Measurements from ENCODE around the gene UBE2D1. TPM values are rescaled to one million over a fixed set of nuclear protein-coding genes. Genes with fewer than 3 reads are reported as not detected.

UBE2D1 gene
- total and polyA plus RNA-seq, 9 of the 15 experiments (the other 6 are each of a cell fraction or from before 2014, with no cell fraction given), result 4.1 to 24.4 (median 12.3) TPM

- peak overlapping the region; percentile 86 for H3K4me3 ChIP-seq
- H3K27me3 ChIP-seq (ENCODE audit: control insufficient read depth in 2 of 2, insufficient read depth in 2 of 2, low read length in 2 of 2), result no peaks in the 10 kb centered on the region
- DNase-seq (ENCODE audit: extremely low read depth in 1 of 4, low spot score in 3 of 4) (no peak), ATAC-seq (no peak), FAIRE-seq (no peak)
- WGBS (ENCODE audit: insufficient coverage, low coverage, missing lambda C conversion rate), result 3% methylated on average over 12 of the region's 12 CpGs
- peak overlapping the region; percentile 93 for H2AFZ ChIP-seq (ENCODE audit: low read depth, low read length)
- CTCF ChIA-PET (ENCODE audit: low intra/inter-chr PET ratio), result interaction anchor here (1.8 to 2.1 kb wide), 2 partner anchors 85 to 206 kb away, joined by 5 to 10 read pairs; no protein-coding TSS in a partner anchor
- in situ Hi-C loops (cut with MboI) (loop anchor here (10.0 kb wide), 1 partner anchor 200 kb away; no protein-coding TSS in a partner anchor), intact Hi-C loops (cut with micrococcal nuclease) (loop anchor here (2.0 kb wide), 1 partner anchor 50 kb away; the partner anchor contains the start of gene UBE2D1)
- peaks cover 33% of the 10 kb centered on the region for H3K36me3 ChIP-seq (ENCODE audit: control insufficient read depth, insufficient read depth, low read length)
- POLR2A ChIA-PET, result interaction anchor here (0.7 to 3.6 kb wide), 9 partner anchors 11 to 139 kb away, joined by 3 to 22 read pairs (median 5); partner anchors contain the start of gene UBE2D1
- peak overlapping the region; percentile 87 to 100 for H3K9ac ChIP-seq (ENCODE audit: insufficient read depth in 1 of 2, low read depth in 2 of 2, low read length in 2 of 2)
- H4K20me1 ChIP-seq (replicated peaks; ENCODE audit: control insufficient read depth, insufficient read depth, low read length), result no peaks in the 10 kb centered on the region; the same call in 1 of the 2 replicates
- peaks cover 11 to 18% of the 10 kb centered on the region in 2 experiments for H3K4me1 ChIP-seq (replicated peaks in 1 of 2; ENCODE audit: control insufficient read depth in 2 of 2, insufficient read depth in 2 of 2, low read length in 2 of 2)
- H3K4me2 ChIP-seq (ENCODE audit: insufficient read depth, low read length), result peak overlapping the region; percentile 94
- H3K9me3 ChIP-seq (replicated peaks; ENCODE audit: control insufficient read depth, insufficient read depth, low read depth, low read length), result no peaks in the 10 kb centered on the region
- H3K9me1 ChIP-seq (ENCODE audit: control insufficient read depth, insufficient read depth, low read length), result no peaks in the 10 kb centered on the region
- BruUV-seq (replicated peaks), result TSS peak; percentile 95
- H3K79me2 ChIP-seq (ENCODE audit: control insufficient read depth, insufficient read depth, low read length), result peaks cover 51% of the 10 kb centered on the region
- H3K27ac ChIP-seq (ENCODE audit: extremely low read depth, low read depth, low read length), result peak overlapping the region; percentile 85
- TF ChIP-seq CREB5 (CRISPR knock-in tag; IDR thresholded peaks at IDR 0.05) (0 out of 2 replicates have a peak, but pooled peaks have one; percentile 6), PTTG1 (tag; IDR thresholded peaks at IDR 0.05; ENCODE audit: low read depth) (no peak), ZBTB40 (IDR thresholded peaks at IDR 0.05) (0 out of 2 replicates have a peak, but pooled peaks have one; percentile 42), ZBTB40 (CRISPR knock-in tag; IDR thresholded peaks at IDR 0.05) (no peak), RCOR1 (IDR thresholded peaks at IDR 0.05; ENCODE audit: borderline replicate concordance in 1 of 2, low read depth in 2 of 2, low read length in 2 of 2) (no peak), PHF20 (IDR thresholded peaks at IDR 0.05; ENCODE audit: partially characterized antibody) (peak; percentile 7), SMARCA5 (IDR thresholded peaks at IDR 0.05) (0 out of 2 replicates have a peak, but pooled peaks have one; percentile 44), FOXK1 (CRISPR knock-in tag; IDR thresholded peaks at IDR 0.05; ENCODE audit: borderline replicate concordance) (0 out of 2 replicates have a peak, but pooled peaks have one; percentile 30), NR4A1 (CRISPR knock-in tag; IDR thresholded peaks at IDR 0.05) (no peak), NR4A1 (tag; IDR thresholded peaks at IDR 0.05) (peak; percentile 21; the same call in 1 of the 2 replicates)
Measured at GRCh38 chr10:58384544-58384998, 49.8 kb downstream of the UBE2D1 start.

Data from K562 (cell line).